Breast epithelium (tissue), 4 donors: ENCODE results near the gene LRRC4B. TPM values are rescaled to one million over a fixed set of nuclear protein-coding genes. Genes with fewer than 3 reads are reported as not detected.

ENCODE experiments used
- DNase-seq, 2 donors: peaks; one replicate each; pipeline ENCODE4 v3.0.0-alpha.2; 2019; ENCODE audit warnings: low spot score in 2 of 2
- H3K27ac ChIP-seq, 2 donors: fragments of 200-600 bp; sonication (generic) in 1 of 2; one replicate each; pipeline ENCODE4 v1.5.1; 2016 to 2019; ENCODE audit warnings: mild to moderate bottlenecking in 1 of 2
- H3K27me3 ChIP-seq, 2 donors: fragments of 200-600 bp; sonication (generic) in 1 of 2; one replicate each; pipeline versions ENCODE4 v1.5.1 to v1.6.0; 2017 to 2019; ENCODE audit warnings: control low read depth in 1 of 2, mild to moderate bottlenecking in 1 of 2
- H3K36me3 ChIP-seq: fragments of 200-600 bp; one replicate; pipeline ENCODE4 v1.5.1; 2019
- H3K4me1 ChIP-seq, 2 donors: fragments of 200-600 bp; sonication (generic); one replicate each; pipeline ENCODE4 v1.5.1; 2016 to 2019; ENCODE audit warnings: control low read depth in 1 of 2
- H3K4me3 ChIP-seq, 3 donors: fragments of 200-600 bp; sonication (generic); 1 replicate in 2 of 3; 2 replicates in 1 of 3; pipeline ENCODE4 v1.5.1; 2016 to 2019; ENCODE audit warnings: mild to moderate bottlenecking in 3 of 3, moderate library complexity in 2 of 3
- H3K9me3 ChIP-seq, 2 donors: fragments of 200-600 bp; sonication (generic) in 1 of 2; one replicate each; pipeline ENCODE4 v1.5.1; 2016 to 2019; ENCODE audit warnings: control low read depth in 1 of 2
- CTCF ChIP-seq, 3 donors: fragments of 450-650 bp; IDR thresholded peaks; one replicate each; pipeline ENCODE4 v1.5.1; 2016 to 2017; ENCODE audit warnings: antibody characterized with exemption in 3 of 3, mild to moderate bottlenecking in 3 of 3, moderate library complexity in 3 of 3
- POLR2A ChIP-seq: fragments of 450-650 bp; IDR thresholded peaks from one replicate; pipeline ENCODE4 v1.6.1; 2016; ENCODE audit warnings: antibody characterized with exemption, mild to moderate bottlenecking, moderate library complexity
- POLR2AphosphoS5 ChIP-seq, 3 donors: sonication (generic); formaldehyde crosslinking; IDR thresholded peaks; one replicate each; pipeline ENCODE4 v1.6.1; 2017; ENCODE audit warnings: antibody characterized with exemption in 3 of 3
- intact Hi-C: fragments of 100-400 bp; cut with DNase I; formaldehyde crosslinking; loops from one replicate; pipeline ENCODE4 v1.15.1; 2023; ENCODE audit warnings: low total_unique reads
- total RNA-seq, 3 donors: library from RNA; depleted of rRNA; stranded (reverse); fragments of >200 nt; gene quantifications; one replicate each; pipeline ENCODE4 v1.1.0, GENCODE V29; 2016

LRRC4B gene
- total RNA-seq, 3 donors from 2014 or later = 0.16 to 1.3 (median 1.2) TPM

GRCh38 chr19:50546527-50547221 is 21.6 kb downstream of the LRRC4B start:
- no peak overlapping the region for H3K4me3 ChIP-seq
- peak overlapping the region in 1 of 2 donors; percentile 3 for H3K27ac ChIP-seq
- H3K36me3 ChIP-seq = no peaks in the 10 kb centered on the region
- H3K9me3 ChIP-seq = no peaks in the 10 kb centered on the region
- no peaks in the 10 kb centered on the region for H3K4me1 ChIP-seq
- peaks cover 0 to 43% of the 10 kb centered on the region in 2 donors for H3K27me3 ChIP-seq
- no peak for TF ChIP-seq CTCF (IDR thresholded peaks at IDR 0.05)
- TF ChIP-seq POLR2AphosphoS5 (IDR thresholded peaks at IDR 0.05) = no peak
- no peak for TF ChIP-seq POLR2A
- intact Hi-C loops = no loop called here
- no peak for DNase-seq

GRCh38 chr19:50542943-50543342 is 25.3 kb downstream of the LRRC4B start:
- Histone ChIP-seq H3K27ac (no peak overlapping the region), H3K4me1 (no peaks in the 10 kb centered on the region), H3K36me3 (no peaks in the 10 kb centered on the region), H3K27me3 (peaks cover 0 to 11% of the 10 kb centered on the region in 2 donors), H3K4me3 (no peak overlapping the region), H3K9me3 (no peaks in the 10 kb centered on the region)
- DNase-seq = no peak
- TF ChIP-seq POLR2AphosphoS5 (IDR thresholded peaks at IDR 0.05) (no peak), POLR2A (no peak), CTCF (IDR thresholded peaks at IDR 0.05) (no peak)
- intact Hi-C loops = no loop called here

- Histone ChIP-seq H3K4me1 (no peaks in the 10 kb centered on the region), H3K9me3 (peaks cover 0 to 9% of the 10 kb centered on the region in 2 donors), H3K4me3 (no peak overlapping the region), H3K27me3 (no peaks in the 10 kb centered on the region), H3K27ac (no peak overlapping the region), H3K36me3 (no peaks in the 10 kb centered on the region)
- intact Hi-C loops = no loop called here
- TF ChIP-seq CTCF (IDR thresholded peaks at IDR 0.05) (no peak), POLR2AphosphoS5 (IDR thresholded peaks at IDR 0.05) (no peak), POLR2A (no peak)
- DNase-seq = peak in 1 of 2 donors; percentile 67
Observed at GRCh38 chr19:50537769-50538230, 30.4 kb downstream of the LRRC4B start.

- Histone ChIP-seq H3K9me3 (peaks cover under 1 to 14% of the 10 kb centered on the region in 2 donors), H3K27me3 (no peaks in the 10 kb centered on the region), H3K4me1 (no peaks in the 10 kb centered on the region), H3K36me3 (no peaks in the 10 kb centered on the region), H3K4me3 (no peak overlapping the region), H3K27ac (no peak overlapping the region)
- no peak for DNase-seq
- intact Hi-C loops = no loop called here
- TF ChIP-seq POLR2AphosphoS5 (IDR thresholded peaks at IDR 0.05) (no peak), POLR2A (no peak), CTCF (IDR thresholded peaks at IDR 0.05) (no peak)
Observed at GRCh38 chr19:50537306-50537685, 30.9 kb downstream of the LRRC4B start.

GRCh38 chr19:50536662-50537305 is 31.5 kb downstream of the LRRC4B start:
- TF ChIP-seq CTCF (IDR thresholded peaks at IDR 0.05) (no peak), POLR2A (no peak), POLR2AphosphoS5 (IDR thresholded peaks at IDR 0.05) (no peak)
- H3K4me3 ChIP-seq = no peak overlapping the region
- intact Hi-C loops = no loop called here
- no peaks in the 10 kb centered on the region for H3K4me1 ChIP-seq
- no peak for DNase-seq
- peaks cover 4 to 15% of the 10 kb centered on the region in 2 donors for H3K9me3 ChIP-seq
- no peak overlapping the region for H3K27ac ChIP-seq
- H3K36me3 ChIP-seq = no peaks in the 10 kb centered on the region
- H3K27me3 ChIP-seq = peaks cover 0 to under 1% of the 10 kb centered on the region in 2 donors
